ENCODE measurements around the gene IER5L. TPM values are rescaled to one million over a fixed set of nuclear protein-coding genes. Genes with fewer than 3 reads are reported as not detected.

Gene IER5L
- polyA plus RNA-seq, 1 donor = 11.6 TPM

DNA sequence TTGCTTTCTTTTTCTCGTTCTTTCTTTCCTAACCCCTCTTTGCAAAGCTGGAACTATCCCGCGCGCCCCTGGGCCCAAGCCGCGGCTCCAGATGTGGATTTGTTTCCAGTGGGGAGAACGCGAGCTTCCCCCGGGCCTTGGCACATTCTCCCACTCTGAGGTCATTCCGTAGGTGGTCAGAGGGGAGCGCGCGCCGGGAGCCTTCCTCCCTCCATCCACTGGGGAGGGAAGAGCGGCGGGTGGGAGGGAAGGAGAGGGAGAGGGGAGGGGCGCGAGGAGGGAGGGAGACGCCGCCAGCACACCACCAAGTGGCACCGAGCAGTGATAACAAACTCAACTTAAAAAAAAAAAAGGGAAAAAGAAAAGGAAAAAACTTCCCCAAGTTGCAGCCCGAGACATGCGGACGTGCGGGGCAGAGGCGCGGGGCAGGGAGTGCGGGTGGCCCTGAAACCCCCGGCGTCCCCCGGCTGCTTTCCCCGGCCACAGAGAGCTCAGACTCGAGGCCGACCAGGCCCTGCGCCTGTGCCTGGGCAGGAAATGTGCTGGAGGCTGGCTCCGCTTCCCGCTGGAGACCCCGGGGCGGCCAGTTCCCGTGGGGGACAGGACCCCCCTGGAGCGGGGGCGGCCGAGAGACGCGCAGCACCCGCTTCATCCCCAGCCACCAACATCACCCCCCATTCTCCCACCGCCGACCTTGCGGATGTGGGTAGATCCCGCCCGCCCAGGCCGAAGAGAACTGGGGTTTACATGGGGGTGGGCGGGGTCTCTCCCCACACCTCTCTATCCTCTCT is 3.1 kb downstream of the IER5L start:
- Histone ChIP-seq H3K4me3 (ENCODE audit: low read length) (peak overlapping the region; percentile 91), H3K4me1 (ENCODE audit: control insufficient read depth, insufficient read depth, low read length) (peaks cover 26% of the 10 kb centered on the region), H3K36me3 (ENCODE audit: control insufficient read depth, insufficient read depth, low read length) (no peaks in the 10 kb centered on the region), H3K27me3 (ENCODE audit: control insufficient read depth, insufficient read depth, low read length) (peaks cover 4% of the 10 kb centered on the region), H3K9me3 (ENCODE audit: control insufficient read depth, low read depth, low read length) (peaks cover 5% of the 10 kb centered on the region), H3K27ac (ENCODE audit: low read length) (peak overlapping the region; percentile 94)
- no CpG with 5 or more reads among the region's 53 CpGs for WGBS (ENCODE audit: insufficient coverage, low lambda C conversion rate)
- DNase-seq = peak; percentile 83 to 87

GRCh38 chr9:129174102-129174723 is 3.8 kb downstream of the IER5L start:
- Histone ChIP-seq H3K4me3 (ENCODE audit: low read length) (peak overlapping the region; percentile 91), H3K27ac (ENCODE audit: low read length) (peak overlapping the region; percentile 94), H3K4me1 (ENCODE audit: control insufficient read depth, insufficient read depth, low read length) (peaks cover 19% of the 10 kb centered on the region), H3K9me3 (ENCODE audit: control insufficient read depth, low read depth, low read length) (peaks cover 5% of the 10 kb centered on the region), H3K36me3 (ENCODE audit: control insufficient read depth, insufficient read depth, low read length) (no peaks in the 10 kb centered on the region), H3K27me3 (ENCODE audit: control insufficient read depth, insufficient read depth, low read length) (peaks cover 4% of the 10 kb centered on the region)
- no CpG with 5 or more reads among the region's 55 CpGs for WGBS (ENCODE audit: insufficient coverage, low lambda C conversion rate)
- DNase-seq = peak; percentile 86 to 90

DNA sequence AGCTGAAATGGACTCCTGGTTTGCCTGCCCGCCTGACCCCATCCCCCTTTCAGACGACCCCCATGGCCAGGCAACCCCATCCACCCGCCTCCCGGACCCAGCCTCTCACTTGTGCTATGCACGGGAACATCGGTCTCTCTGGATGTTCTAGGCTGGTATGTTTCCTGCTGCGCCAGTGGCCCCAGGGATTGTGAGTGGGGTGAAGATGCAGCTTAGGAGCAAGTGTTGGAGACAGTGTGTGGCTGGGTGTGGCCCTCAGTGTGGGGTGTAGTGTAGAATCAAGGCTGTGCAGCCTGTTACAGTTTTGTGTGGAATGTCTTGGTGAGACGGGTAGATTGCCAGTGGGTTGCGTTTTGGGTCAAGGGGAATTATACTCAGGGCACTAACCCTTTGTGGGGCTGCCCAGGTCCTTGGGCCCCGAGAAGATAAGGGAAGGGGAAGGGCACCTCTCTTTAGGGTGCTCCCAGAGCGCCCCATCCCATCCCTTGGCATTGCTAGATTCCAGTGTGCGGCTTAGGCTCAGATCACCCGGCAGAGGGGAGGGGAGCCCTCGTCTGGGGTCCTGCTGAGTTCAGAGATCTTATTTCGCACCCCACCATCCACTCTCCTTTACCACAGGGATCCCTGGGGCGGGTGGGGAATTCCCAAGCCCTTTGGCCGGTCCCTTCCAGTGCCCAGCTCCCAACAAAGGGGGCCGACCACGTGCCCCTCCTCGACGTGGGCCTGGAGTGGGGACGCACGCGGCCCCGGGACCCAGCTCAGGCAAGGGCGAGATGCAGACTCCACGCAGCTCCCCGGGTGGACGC is 4.6 kb downstream of the IER5L start:
- Histone ChIP-seq H3K27me3 (ENCODE audit: control insufficient read depth, insufficient read depth, low read length) (peaks cover 4% of the 10 kb centered on the region), H3K27ac (ENCODE audit: low read length) (peak overlapping the region; percentile 94), H3K36me3 (ENCODE audit: control insufficient read depth, insufficient read depth, low read length) (no peaks in the 10 kb centered on the region), H3K9me3 (ENCODE audit: control insufficient read depth, low read depth, low read length) (peaks cover 5% of the 10 kb centered on the region), H3K4me1 (ENCODE audit: control insufficient read depth, insufficient read depth, low read length) (peaks cover 13% of the 10 kb centered on the region), H3K4me3 (ENCODE audit: low read length) (peak overlapping the region; percentile 91)
- no CpG with 5 or more reads among the region's 29 CpGs for WGBS (ENCODE audit: insufficient coverage, low lambda C conversion rate)
- DNase-seq = no peak

DNA sequence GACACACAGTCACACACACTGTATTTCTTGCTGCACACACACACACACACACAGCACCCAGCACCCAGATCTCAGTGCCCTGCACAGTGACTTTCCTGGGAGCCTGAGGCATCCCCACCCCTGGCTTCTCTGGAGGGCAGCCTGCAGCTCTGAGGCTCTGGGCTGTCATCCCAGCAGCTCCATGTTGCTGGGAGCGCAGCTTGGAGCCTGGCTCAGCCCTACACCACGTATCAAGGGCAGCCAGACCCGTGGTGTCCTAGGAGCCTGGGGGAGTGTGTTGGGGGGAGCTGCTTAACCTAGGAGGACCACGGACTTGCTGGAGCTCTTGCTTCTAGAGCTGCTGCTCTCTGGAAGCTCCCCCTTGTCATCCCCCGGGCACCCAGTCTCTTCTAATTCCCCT is 5.2 kb downstream of the IER5L start:
- no CpG with 5 or more reads among the region's 5 CpGs for WGBS (ENCODE audit: insufficient coverage, low lambda C conversion rate)
- peaks cover 4% of the 10 kb centered on the region for H3K27me3 ChIP-seq (ENCODE audit: control insufficient read depth, insufficient read depth, low read length)
- H3K4me1 ChIP-seq (ENCODE audit: control insufficient read depth, insufficient read depth, low read length) = peaks cover 20% of the 10 kb centered on the region
- no peaks in the 10 kb centered on the region for H3K36me3 ChIP-seq (ENCODE audit: control insufficient read depth, insufficient read depth, low read length)
- DNase-seq = no peak
- peaks cover 5% of the 10 kb centered on the region for H3K9me3 ChIP-seq (ENCODE audit: control insufficient read depth, low read depth, low read length)
- no peak overlapping the region for H3K4me3 ChIP-seq (ENCODE audit: low read length)
- no peak overlapping the region for H3K27ac ChIP-seq (ENCODE audit: low read length)

GRCh38 chr9:129171993-129172751 is 5.9 kb downstream of the IER5L start:
- Histone ChIP-seq H3K4me1 (ENCODE audit: control insufficient read depth, insufficient read depth, low read length) (peaks cover 26% of the 10 kb centered on the region), H3K4me3 (ENCODE audit: low read length) (no peak overlapping the region), H3K36me3 (ENCODE audit: control insufficient read depth, insufficient read depth, low read length) (no peaks in the 10 kb centered on the region), H3K9me3 (ENCODE audit: control insufficient read depth, low read depth, low read length) (peaks cover 5% of the 10 kb centered on the region), H3K27ac (ENCODE audit: low read length) (no peak overlapping the region), H3K27me3 (ENCODE audit: control insufficient read depth, insufficient read depth, low read length) (peaks cover 4% of the 10 kb centered on the region)
- DNase-seq = no peak
- no CpG with 5 or more reads among the region's 7 CpGs for whole genome bisulfite sequencing (ENCODE audit: insufficient coverage, low lambda C conversion rate)

- no peak overlapping the region for H3K4me3 ChIP-seq (ENCODE audit: low read length)
- H3K27ac ChIP-seq (ENCODE audit: low read length) = no peak overlapping the region
- no peak for DNase-seq
- H3K4me1 ChIP-seq (ENCODE audit: control insufficient read depth, insufficient read depth, low read length) = peaks cover 35% of the 10 kb centered on the region
- no peaks in the 10 kb centered on the region for H3K36me3 ChIP-seq (ENCODE audit: control insufficient read depth, insufficient read depth, low read length)
- H3K27me3 ChIP-seq (ENCODE audit: control insufficient read depth, insufficient read depth, low read length) = peaks cover 4% of the 10 kb centered on the region
- no CpG with 5 or more reads among the region's 6 CpGs for WGBS (ENCODE audit: insufficient coverage, low lambda C conversion rate)
- peaks cover 5% of the 10 kb centered on the region for H3K9me3 ChIP-seq (ENCODE audit: control insufficient read depth, low read depth, low read length)
Measured at GRCh38 chr9:129170229-129170628, 7.8 kb downstream of the IER5L start.

- peak; percentile 84 to 93 for DNase-seq
- H3K27ac ChIP-seq (ENCODE audit: low read length) = peak overlapping the region; percentile 72
- H3K4me3 ChIP-seq (ENCODE audit: low read length) = peak overlapping the region; percentile 21
- H3K27me3 ChIP-seq (ENCODE audit: control insufficient read depth, insufficient read depth, low read length) = no peaks in the 10 kb centered on the region
- no CpG with 5 or more reads among the region's 18 CpGs for WGBS (ENCODE audit: insufficient coverage, low lambda C conversion rate)
- peaks cover 27% of the 10 kb centered on the region for H3K4me1 ChIP-seq (ENCODE audit: control insufficient read depth, insufficient read depth, low read length)
- no peaks in the 10 kb centered on the region for H3K36me3 ChIP-seq (ENCODE audit: control insufficient read depth, insufficient read depth, low read length)
- no peaks in the 10 kb centered on the region for H3K9me3 ChIP-seq (ENCODE audit: control insufficient read depth, low read depth, low read length)
Measured at GRCh38 chr9:129166623-129167557, 11.2 kb downstream of the IER5L start.

GRCh38 chr9:129165198-129165597 is 12.9 kb downstream of the IER5L start:
- no peak overlapping the region for H3K27ac ChIP-seq (ENCODE audit: low read length)
- peaks cover 27% of the 10 kb centered on the region for H3K4me1 ChIP-seq (ENCODE audit: control insufficient read depth, insufficient read depth, low read length)
- H3K9me3 ChIP-seq (ENCODE audit: control insufficient read depth, low read depth, low read length) = no peaks in the 10 kb centered on the region
- no peak overlapping the region for H3K4me3 ChIP-seq (ENCODE audit: low read length)
- no peak for DNase-seq
- H3K27me3 ChIP-seq (ENCODE audit: control insufficient read depth, insufficient read depth, low read length) = no peaks in the 10 kb centered on the region
- H3K36me3 ChIP-seq (ENCODE audit: control insufficient read depth, insufficient read depth, low read length) = no peaks in the 10 kb centered on the region

DNA sequence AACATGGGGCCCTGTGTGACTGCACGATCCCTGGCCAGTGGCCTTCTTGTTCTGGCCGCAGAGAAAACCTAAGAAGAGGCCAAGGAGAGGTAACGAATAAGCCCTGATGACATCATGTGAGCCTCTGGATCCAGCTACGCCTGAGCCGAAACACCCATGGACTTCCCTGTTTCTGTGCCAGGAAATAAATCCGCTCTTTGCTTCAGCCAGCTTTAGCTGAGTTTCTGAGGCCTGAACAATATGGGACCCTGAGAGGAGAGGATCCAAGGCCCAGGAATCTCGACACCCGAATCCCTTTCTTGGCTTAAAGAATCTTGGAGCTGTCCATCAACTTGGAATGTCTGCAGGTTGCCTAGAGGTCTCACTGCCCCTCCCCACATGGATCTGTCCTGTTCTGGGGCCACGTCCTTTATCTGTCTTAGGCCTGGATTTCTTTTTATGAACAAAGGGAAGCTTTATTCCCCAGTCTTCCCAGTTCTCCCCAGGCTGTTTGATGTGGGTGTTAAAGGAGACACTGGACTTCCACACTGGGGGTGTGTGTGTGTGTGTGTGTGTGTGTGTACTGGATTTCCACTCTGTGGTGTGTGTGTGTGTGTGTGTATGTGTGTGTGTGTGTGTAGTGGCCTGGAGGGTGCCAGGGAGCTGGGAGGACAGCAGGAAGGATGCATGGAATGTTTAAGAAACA is 13.7 kb downstream of the IER5L start:
- Histone ChIP-seq H3K4me3 (ENCODE audit: low read length) (no peak overlapping the region), H3K36me3 (ENCODE audit: control insufficient read depth, insufficient read depth, low read length) (no peaks in the 10 kb centered on the region), H3K9me3 (ENCODE audit: control insufficient read depth, low read depth, low read length) (no peaks in the 10 kb centered on the region), H3K4me1 (ENCODE audit: control insufficient read depth, insufficient read depth, low read length) (peaks cover 27% of the 10 kb centered on the region), H3K27me3 (ENCODE audit: control insufficient read depth, insufficient read depth, low read length) (no peaks in the 10 kb centered on the region), H3K27ac (ENCODE audit: low read length) (peak overlapping the region; percentile 24)
- DNase-seq = no peak
- no CpG with 5 or more reads among the region's 9 CpGs for WGBS (ENCODE audit: insufficient coverage, low lambda C conversion rate)
